ENCODE data around the gene ATAD3C.
"Not testable (repeated sequence)": the region's sequence is repeated elsewhere in the genome, so short reads cannot be mapped to it uniquely, and the experiment has no call there.

ATAD3C gene

GRCh38 chr1:1419363-1419812 lies 30.1 kb upstream of the ATAD3C start:
- no peak for DNase-seq

GRCh38 chr1:1419813-1420653 lies 29.5 kb upstream of the ATAD3C start:
- no peak for DNase-seq

GRCh38 chr1:1420654-1421141 lies 28.8 kb upstream of the ATAD3C start:
- DNase-seq = no peak

- no peak for DNase-seq
These were observed 28.2 kb upstream of the ATAD3C start, which contains the start of gene ANKRD65 for GRCh38 chr1:1421147-1421906. Gene ANKRD65, minus strand, starts transcription at chr1:1421276. Its CDS starts 271 bp downstream, at chr1:1421005.

- no peak for DNase-seq
These were observed 27.5 kb upstream of the ATAD3C start for GRCh38 chr1:1421907-1422464.

GRCh38 chr1:1422465-1423244 lies 26.8 kb upstream of the ATAD3C start:
- no peak for DNase-seq

- DNase-seq = no peak
These were observed 26.3 kb upstream of the ATAD3C start for GRCh38 chr1:1423245-1423597.

- no peak for DNase-seq
These were observed 24.8 kb upstream of the ATAD3C start for GRCh38 chr1:1424707-1425106.

- DNase-seq = no peak
These were observed 24.1 kb upstream of the ATAD3C start for GRCh38 chr1:1425426-1425752.

GRCh38 chr1:1425753-1426495 lies 23.6 kb upstream of the ATAD3C start:
- no peak for DNase-seq

- DNase-seq = no peak
These were observed 22.9 kb upstream of the ATAD3C start for GRCh38 chr1:1426496-1427105.

GRCh38 chr1:1427106-1427819 lies 22.2 kb upstream of the ATAD3C start:
- DNase-seq = no peak

- no peak for DNase-seq
These were observed 21.7 kb upstream of the ATAD3C start for GRCh38 chr1:1427820-1428148.

- DNase-seq = no peak
These were observed 21.3 kb upstream of the ATAD3C start for GRCh38 chr1:1428174-1428573.

- not testable (repeated sequence) for DNase-seq
These were observed 20.5 kb upstream of the ATAD3C start for GRCh38 chr1:1428967-1429366.

GRCh38 chr1:1429671-1430073 lies 19.8 kb upstream of the ATAD3C start:
- DNase-seq = no peak

- no peak for DNase-seq
These were observed 19.1 kb upstream of the ATAD3C start for GRCh38 chr1:1430114-1430982.

GRCh38 chr1:1430992-1431844 lies 18.3 kb upstream of the ATAD3C start:
- DNase-seq = no peak

- DNase-seq = no peak
These were observed 17.6 kb upstream of the ATAD3C start for GRCh38 chr1:1431845-1432273.

Data from RPMI8226 (cell line).